ENCODE measurements around the gene TNFRSF13B.

DNA sequence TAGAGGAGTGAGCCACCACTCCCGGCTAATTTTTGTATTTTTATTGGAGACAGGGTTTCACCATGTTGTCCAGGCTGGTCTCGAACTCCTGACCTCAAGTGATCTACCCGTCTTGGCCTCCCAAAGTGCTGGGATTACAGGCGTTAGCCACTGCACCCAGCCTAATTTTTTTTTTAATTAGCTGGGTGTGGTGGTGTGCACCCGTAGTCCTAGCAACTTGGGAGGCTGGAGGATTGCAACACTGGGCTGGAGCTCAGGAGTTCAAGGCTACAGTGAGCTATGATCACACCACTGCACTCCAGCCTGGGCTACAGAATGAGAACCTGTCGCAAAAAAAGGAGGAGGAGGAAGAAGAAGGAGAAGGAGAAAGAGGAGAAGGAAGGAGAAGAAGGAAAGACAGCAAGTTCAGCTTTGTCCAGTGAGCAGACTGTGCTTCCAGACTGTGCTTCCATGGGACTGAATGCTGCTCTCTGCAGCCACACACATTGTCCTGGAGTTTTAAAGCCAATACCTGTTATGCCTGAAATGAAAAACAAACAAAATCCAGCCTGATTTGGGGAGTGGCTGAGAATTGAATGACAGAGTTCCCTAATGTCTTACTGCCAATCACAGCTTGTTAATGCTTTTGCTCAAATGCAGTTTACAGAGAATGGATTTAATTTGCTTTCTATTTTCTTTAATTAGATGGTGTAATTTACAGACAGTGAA is 2.8 kb upstream of the TNFRSF13B start:
- TF ChIP-seq EZH2 (IDR thresholded peaks at IDR 0.05; ENCODE audit: low read length, missing control alignments) (no peak), CTCF (conservative IDR thresholded peaks at IDR 0.05 in 1 of 2, IDR thresholded peaks at IDR 0.05 in 1 of 2; ENCODE audit: low read depth in 1 of 2, low read length in 2 of 2) (no peak)
